ENCODE results near the gene NKX3-2. TPM values are rescaled to one million over a fixed set of nuclear protein-coding genes. Genes with fewer than 3 reads are reported as not detected.

The NKX3-2 gene
- total and polyA plus RNA-seq, 9 of the 15 experiments (the other 6 are each of a cell fraction or from before 2014, with no cell fraction given): 0.03 to 0.81 (median 0.27) TPM; not detected in 1

- no peak for TF ChIP-seq ZBTB49 (CRISPR knock-in tag; IDR thresholded peaks at IDR 0.05; ENCODE audit: borderline replicate concordance)
- no peak for TF ChIP-seq MXD1 (CRISPR knock-in tag; IDR thresholded peaks at IDR 0.05; ENCODE audit: borderline replicate concordance, poor library complexity, severe bottlenecking)
- peak; percentile 13; the same call in 1 of the 2 replicates for TF ChIP-seq POLR2G (IDR thresholded peaks at IDR 0.05; ENCODE audit: low read depth, low read length)
- no peak for TF ChIP-seq HDGF (IDR thresholded peaks at IDR 0.05)
- TF ChIP-seq TOE1 (IDR thresholded peaks at IDR 0.05; ENCODE audit: borderline replicate concordance): no peak
- no peak for TF ChIP-seq TOE1 (CRISPR knock-in tag; IDR thresholded peaks at IDR 0.05; ENCODE audit: borderline replicate concordance, low read depth)
- TF ChIP-seq SMARCB1 (IDR thresholded peaks at IDR 0.05; ENCODE audit: insufficient read length, low read depth): no peak
- peak; percentile 40 for TF ChIP-seq U2AF1 (optimal IDR thresholded peaks at IDR 0.05; ENCODE audit: low read depth, low read length)
- TF ChIP-seq ESRRB (CRISPR knock-in tag; IDR thresholded peaks at IDR 0.05; ENCODE audit: borderline replicate concordance): no peak
- no peak for TF ChIP-seq XRCC3 (IDR thresholded peaks at IDR 0.05)
- TF ChIP-seq MYNN (IDR thresholded peaks at IDR 0.05): no peak
- TF ChIP-seq MYNN (CRISPR knock-in tag; IDR thresholded peaks at IDR 0.05): no peak
- no peak for TF ChIP-seq SETDB1 (IDR thresholded peaks at IDR 0.05; ENCODE audit: low read length)
- no peak for TF ChIP-seq TEAD1 (CRISPR knock-in tag; IDR thresholded peaks at IDR 0.05)
- no peak for TF ChIP-seq OTX1 (CRISPR knock-in tag; IDR thresholded peaks at IDR 0.05)
- TF ChIP-seq ZNF174 (CRISPR knock-in tag; IDR thresholded peaks at IDR 0.05): no peak
- TF ChIP-seq ELK3 (CRISPR knock-in tag; IDR thresholded peaks at IDR 0.05): no peak
- no peak for TF ChIP-seq RCOR1 (IDR thresholded peaks at IDR 0.05; ENCODE audit: borderline replicate concordance in 1 of 2, low read depth in 2 of 2, low read length in 2 of 2)
- TF ChIP-seq E4F1 (CRISPR knock-in tag; IDR thresholded peaks at IDR 0.05; ENCODE audit: borderline replicate concordance): no peak
- TF ChIP-seq ZNF830 (CRISPR knock-in tag; IDR thresholded peaks at IDR 0.05): no peak
- TF ChIP-seq LCOR (CRISPR knock-in tag; IDR thresholded peaks at IDR 0.05): no peak
- no peak for TF ChIP-seq SPI1 (IDR thresholded peaks at IDR 0.05; ENCODE audit: borderline replicate concordance, low read depth, low read length)
- no peak for TF ChIP-seq SMAD3 (CRISPR knock-in tag; conservative IDR thresholded peaks at IDR 0.05)
These were observed at the start of gene NKX3-2 (continued) for GRCh38 chr4:13543839-13544605.
